ENCODE measurements around the gene KRTAP10-5.

- TF ChIP-seq, protein P1, sequence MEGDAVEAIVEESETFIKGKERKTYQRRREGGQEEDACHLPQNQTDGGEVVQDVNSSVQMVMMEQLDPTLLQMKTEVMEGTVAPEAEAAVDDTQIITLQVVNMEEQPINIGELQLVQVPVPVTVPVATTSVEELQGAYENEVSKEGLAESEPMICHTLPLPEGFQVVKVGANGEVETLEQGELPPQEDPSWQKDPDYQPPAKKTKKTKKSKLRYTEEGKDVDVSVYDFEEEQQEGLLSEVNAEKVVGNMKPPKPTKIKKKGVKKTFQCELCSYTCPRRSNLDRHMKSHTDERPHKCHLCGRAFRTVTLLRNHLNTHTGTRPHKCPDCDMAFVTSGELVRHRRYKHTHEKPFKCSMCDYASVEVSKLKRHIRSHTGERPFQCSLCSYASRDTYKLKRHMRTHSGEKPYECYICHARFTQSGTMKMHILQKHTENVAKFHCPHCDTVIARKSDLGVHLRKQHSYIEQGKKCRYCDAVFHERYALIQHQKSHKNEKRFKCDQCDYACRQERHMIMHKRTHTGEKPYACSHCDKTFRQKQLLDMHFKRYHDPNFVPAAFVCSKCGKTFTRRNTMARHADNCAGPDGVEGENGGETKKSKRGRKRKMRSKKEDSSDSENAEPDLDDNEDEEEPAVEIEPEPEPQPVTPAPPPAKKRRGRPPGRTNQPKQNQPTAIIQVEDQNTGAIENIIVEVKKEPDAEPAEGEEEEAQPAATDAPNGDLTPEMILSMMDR (IDR thresholded peaks at IDR 0.05; ENCODE audit: low read depth, low read length) = no peak
- no peak for TF ChIP-seq EZH2phosphoT487 (IDR thresholded peaks at IDR 0.05; ENCODE audit: low read depth)
These were observed 50.8 kb downstream of the KRTAP10-5 start for GRCh38 chr21:44529503-44530125.
